WTC11 (cell line): ENCODE results near the gene FHL3. TPM values are rescaled to one million over a fixed set of nuclear protein-coding genes. Genes with fewer than 3 reads are reported as not detected.
A peak's percentile ranks its signal among the peaks of the same experiment; 100 is the strongest.

Experiments
- ATAC-seq: fragments of 200-7000 bp; cut with Tn5 transposase; 2 replicates; pipeline ENCODE4 v1.10.0; 2021; ENCODE audit warnings: mild to moderate bottlenecking, moderate library complexity
- CTCF ChIA-PET: fragments of 300-600 bp; sonication (Branson Sonifier 250); formaldehyde crosslinking; loops from one replicate; lab custom pipeline; 2021; ENCODE audit warnings: antibody characterized with exemption; lab: Charles Lee
- POLR2A ChIA-PET: fragments of 350-600 bp; sonication (Branson Sonifier 250); formaldehyde crosslinking; loops from one replicate; lab custom pipeline; 2021; ENCODE audit warnings: antibody characterized with exemption; lab: Charles Lee
- DNase-seq: peaks from one replicate; pipeline ENCODE4 v3.0.0; 2021; ENCODE audit warnings: low spot score
- H3K27ac Mint-ChIP-seq: 2 replicates; pipeline ENCODE4 v1.8.0; 2021; ENCODE audit warnings: mixed read lengths
- H3K27me3 Mint-ChIP-seq: 2 replicates; pipeline ENCODE4 v1.8.0; 2021; ENCODE audit warnings: low read depth, mild to moderate bottlenecking, moderate library complexity, mixed read lengths
- H3K36me3 Mint-ChIP-seq: 2 replicates; pipeline ENCODE4 v1.8.0; 2021; ENCODE audit warnings: mixed read lengths
- H3K4me1 Mint-ChIP-seq: 2 replicates; pipeline ENCODE4 v1.8.0; 2022; ENCODE audit warnings: mixed read lengths
- H3K4me3 Mint-ChIP-seq: 2 replicates; pipeline ENCODE4 v1.8.0; 2021; ENCODE audit warnings: mild to moderate bottlenecking, moderate library complexity, mixed read lengths
- H3K9me3 Mint-ChIP-seq: 2 replicates; pipeline ENCODE4 v1.8.0; 2021; ENCODE audit warnings: mixed read lengths
- AFF4 ChIP-seq: sonication (generic); formaldehyde crosslinking; IDR thresholded peaks from 2 replicates; pipeline ENCODE4 v1.8.1; 2023; ENCODE audit warnings: mild to moderate bottlenecking, missing genetic modification reagents, borderline replicate concordance
- ATF3 ChIP-seq: sonication (generic); formaldehyde crosslinking; conservative IDR thresholded peaks from 2 replicates; pipeline ENCODE4 v1.8.1; 2022; ENCODE audit warnings: mild to moderate bottlenecking, missing genetic modification reagents
- E2F5 ChIP-seq: sonication (generic); formaldehyde crosslinking; IDR thresholded peaks from 2 replicates; pipeline ENCODE4 v1.8.1; 2022; ENCODE audit warnings: mild to moderate bottlenecking, moderate library complexity, missing genetic modification reagents
- ELF4 ChIP-seq: sonication (generic); formaldehyde crosslinking; IDR thresholded peaks from 2 replicates; pipeline ENCODE4 v1.8.1; 2022; ENCODE audit warnings: low read depth, mild to moderate bottlenecking, moderate library complexity, missing genetic modification reagents
- FOXP1 ChIP-seq: sonication (generic); formaldehyde crosslinking; IDR thresholded peaks from 2 replicates; pipeline ENCODE4 v1.8.0; 2022; ENCODE audit warnings: missing genetic modification reagents, mild to moderate bottlenecking, moderate library complexity, borderline replicate concordance
- GRHL2 ChIP-seq: fragments of 250-450 bp; sonication (Bioruptor Pico); IDR thresholded peaks from 2 replicates; pipeline ENCODE4 v1.8.0; 2022; ENCODE audit warnings: mild to moderate bottlenecking, moderate library complexity; ENCODE audit not compliant: insufficient replicate concordance, severe bottlenecking
- GTF2I ChIP-seq: fragments of 250-450 bp; sonication (Bioruptor Pico); conservative IDR thresholded peaks from 2 replicates; pipeline ENCODE4 v1.4.0; 2021; ENCODE audit warnings: mild to moderate bottlenecking
- HMGA2 ChIP-seq: fragments of 250-450 bp; sonication (Bioruptor Pico); IDR thresholded peaks from 2 replicates; pipeline ENCODE4 v1.4.0; 2021; ENCODE audit warnings: mild to moderate bottlenecking, moderate library complexity
- RELA ChIP-seq: sonication (generic); formaldehyde crosslinking; IDR thresholded peaks from 2 replicates; pipeline ENCODE4 v1.8.1; 2022; ENCODE audit warnings: missing genetic modification reagents, mild to moderate bottlenecking, borderline replicate concordance
- RORB ChIP-seq: fragments of 250-450 bp; sonication (Bioruptor Pico); IDR thresholded peaks from 2 replicates; pipeline ENCODE4 v1.9.0; 2021; ENCODE audit warnings: mild to moderate bottlenecking
- SOX15 ChIP-seq: fragments of 250-450 bp; sonication (Bioruptor Pico); IDR thresholded peaks from 2 replicates; pipeline ENCODE4 v1.9.0; 2021; ENCODE audit warnings: mild to moderate bottlenecking
- TEAD4 ChIP-seq: sonication (generic); formaldehyde crosslinking; IDR thresholded peaks from 2 replicates; pipeline ENCODE4 v1.8.0; 2022; ENCODE audit warnings: mild to moderate bottlenecking, missing genetic modification reagents
- USF1 ChIP-seq: sonication (generic); formaldehyde crosslinking; IDR thresholded peaks from 2 replicates; pipeline ENCODE4 v1.8.0; 2022; ENCODE audit warnings: mild to moderate bottlenecking, missing genetic modification reagents
- USF2 ChIP-seq: sonication (generic); formaldehyde crosslinking; IDR thresholded peaks from 2 replicates; pipeline ENCODE4 v1.8.1; 2023; ENCODE audit warnings: mild to moderate bottlenecking, missing genetic modification reagents, moderate library complexity
- ZNF263 ChIP-seq: sonication (generic); formaldehyde crosslinking; IDR thresholded peaks from 2 replicates; pipeline ENCODE4 v1.8.1; 2022; ENCODE audit warnings: low read depth, mild to moderate bottlenecking, moderate library complexity, missing genetic modification reagents
- ZNF671 ChIP-seq: fragments of 250-450 bp; sonication (Bioruptor Pico); IDR thresholded peaks from 2 replicates; pipeline ENCODE4 v1.8.0; 2021; ENCODE audit warnings: mild to moderate bottlenecking
- total RNA-seq: library from RNA; stranded (reverse); gene quantifications from 3 replicates; pipeline ENCODE4 v1.2.3, GENCODE V29; 2021

FHL3 gene
- total RNA-seq, 1 experiment from 2014 or later = 34.4 TPM

GRCh38 chr1:37998913-37999429 lies 6.3 kb downstream of the FHL3 start (continued):
- TF ChIP-seq E2F5 (CRISPR knock-in tag) = no peak
- no peak for TF ChIP-seq USF2 (CRISPR knock-in tag)
- TF ChIP-seq SOX15 (CRISPR knock-in tag) = no peak
- no peak for TF ChIP-seq ATF3 (CRISPR knock-in tag)
- TF ChIP-seq RORB = no peak
- TF ChIP-seq ZNF671 = no peak
- TF ChIP-seq ZNF263 (CRISPR knock-in tag) = no peak
- no peak for TF ChIP-seq AFF4 (CRISPR knock-in tag)
- no peak for TF ChIP-seq GTF2I (CRISPR knock-in tag)
- no peak for TF ChIP-seq ELF4 (CRISPR knock-in tag)
- TF ChIP-seq HMGA2 = no peak

- Mint-ChIP-seq H3K4me3 (no peak overlapping the region), H3K27me3 (no peaks in the 10 kb centered on the region), H3K4me1 (peaks cover 46% of the 10 kb centered on the region), H3K36me3 (peaks cover 10% of the 10 kb centered on the region), H3K27ac (peak overlapping the region; percentile 70), H3K9me3 (no peaks in the 10 kb centered on the region)
- DNase-seq = no peak
- TF ChIP-seq ATF3 (CRISPR knock-in tag) = no peak
- no peak for TF ChIP-seq TEAD4 (CRISPR knock-in tag)
- TF ChIP-seq USF1 (CRISPR knock-in tag) = no peak
- ATAC-seq = no peak
- ChIA-PET CTCF (no interaction called here), POLR2A (no interaction called here)
Observed at GRCh38 chr1:37998089-37998808, 7.1 kb downstream of the FHL3 start.

- ChIA-PET POLR2A (interaction anchor here (1.6 to 1.9 kb wide), 2 partner anchors 15 to 30 kb away, joined by 5 read pairs; partner anchors contain the start of gene UTP11), CTCF (interaction anchor here (0.6 to 1.7 kb wide), 3 partner anchors 21 to 574 kb away, joined by 3 to 6 read pairs (median 3); no protein-coding TSS in a partner anchor)
- no peak for DNase-seq
- peak overlapping the region; percentile 93; the same call in 1 of the 2 replicates for H3K27ac Mint-ChIP-seq
- no peaks in the 10 kb centered on the region for H3K27me3 Mint-ChIP-seq
- H3K4me1 Mint-ChIP-seq = peaks cover 45% of the 10 kb centered on the region
- ATAC-seq = no peak
- no peaks in the 10 kb centered on the region for H3K9me3 Mint-ChIP-seq
- no peak overlapping the region for H3K4me3 Mint-ChIP-seq
- 0 out of 2 replicates have a peak, but pooled peaks have one; percentile 35 for TF ChIP-seq FOXP1 (CRISPR knock-in tag)
- no peak for TF ChIP-seq USF1 (CRISPR knock-in tag)
- no peak for TF ChIP-seq RELA (CRISPR knock-in tag)
- TF ChIP-seq GRHL2 (CRISPR knock-in tag) = no peak
- peaks cover 10% of the 10 kb centered on the region for H3K36me3 Mint-ChIP-seq
Observed at GRCh38 chr1:37997256-37998088, 7.8 kb downstream of the FHL3 start.
